NCI-H1105 treated with DMSO at 0.1 percent for 48 hours (cell line): ENCODE results near the gene SEMA4D.
"Not testable (repeated sequence)": the region's sequence is repeated elsewhere in the genome, so short reads cannot be mapped to it uniquely, and the experiment has no call there.

Source experiments
- DNase-seq: peaks from one replicate; lab custom pipeline; 2025; lab: John Stamatoyannopoulos, UW

The SEMA4D gene

DNA sequence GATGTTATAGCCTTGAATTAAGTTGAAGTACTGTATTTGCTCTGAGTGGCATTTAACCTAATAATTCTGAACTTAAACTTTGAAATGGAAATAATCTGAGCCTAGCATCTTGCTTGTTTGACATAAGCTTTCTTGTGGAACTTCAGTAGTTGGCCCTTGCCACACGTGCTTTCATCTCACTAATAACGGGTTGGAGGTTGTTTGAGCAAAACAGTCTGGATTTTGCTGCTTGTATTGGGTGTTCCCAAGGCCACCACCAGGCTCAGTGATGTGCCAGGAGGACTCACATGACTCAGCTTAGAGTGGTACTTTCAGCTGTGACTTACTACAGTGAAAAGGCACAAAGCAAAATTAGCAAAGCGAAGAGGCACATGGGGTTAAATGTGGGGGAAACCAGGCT lies 143.9 kb downstream of the SEMA4D start:
- DNase-seq: no peak

DNA sequence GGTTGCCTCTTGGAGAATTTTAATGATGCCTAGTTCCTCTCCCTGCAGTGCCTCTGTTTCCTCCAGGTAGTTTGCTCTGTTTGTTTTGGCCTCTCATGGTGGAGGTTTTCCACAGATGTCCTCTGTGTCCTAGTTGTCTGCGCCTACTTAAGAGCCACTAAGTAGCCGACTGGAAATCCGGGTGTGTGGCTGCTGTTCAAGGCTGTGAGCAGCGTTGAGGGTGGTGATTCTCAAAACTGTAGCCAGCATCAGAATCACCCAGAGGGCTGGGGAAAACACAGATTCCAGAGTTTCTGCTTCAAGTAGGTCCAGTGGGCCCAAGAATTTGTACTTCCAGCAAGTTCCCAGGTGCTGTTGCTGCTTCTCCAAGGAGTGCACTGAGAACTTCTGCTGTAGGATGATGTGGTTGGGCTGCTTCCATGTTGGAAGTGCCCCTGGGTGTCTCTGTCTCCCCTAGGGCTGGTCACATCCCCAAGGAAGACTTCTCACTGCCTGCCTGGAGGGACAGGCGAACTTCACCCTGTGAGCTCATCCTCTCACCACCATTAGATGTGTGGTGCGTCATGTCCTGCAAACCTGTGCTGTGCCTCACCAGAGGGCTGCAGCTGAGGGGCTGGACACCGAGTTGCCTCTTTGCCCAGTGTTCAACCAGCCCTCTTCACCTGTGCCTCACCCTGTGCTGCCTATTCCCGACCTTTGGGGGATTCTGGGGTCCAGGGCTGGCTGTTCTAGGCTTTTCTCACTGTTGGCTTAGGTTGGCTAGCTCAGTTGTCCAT lies 144.9 kb downstream of the SEMA4D start:
- DNase-seq: no peak

DNA sequence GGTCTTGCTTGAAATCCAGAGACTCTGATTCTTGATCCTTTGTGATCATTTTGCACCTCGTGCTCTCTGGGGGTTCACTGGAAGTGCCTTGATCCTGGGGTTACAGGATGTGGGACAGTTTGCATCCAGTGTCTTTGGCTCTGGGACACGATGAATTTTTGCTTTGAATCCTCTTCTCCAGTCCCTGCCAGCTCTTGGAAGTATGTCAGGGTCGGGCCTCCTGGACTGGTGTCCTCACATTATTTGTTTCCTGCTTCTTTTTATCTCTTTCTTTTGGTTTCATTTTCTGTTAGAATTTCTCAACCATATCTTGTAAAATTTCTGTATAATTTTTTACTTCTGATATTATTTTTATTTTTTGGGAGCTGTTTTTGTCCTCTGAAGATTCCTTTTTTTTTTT lies 145.5 kb downstream of the SEMA4D start:
- no peak for DNase-seq

DNA sequence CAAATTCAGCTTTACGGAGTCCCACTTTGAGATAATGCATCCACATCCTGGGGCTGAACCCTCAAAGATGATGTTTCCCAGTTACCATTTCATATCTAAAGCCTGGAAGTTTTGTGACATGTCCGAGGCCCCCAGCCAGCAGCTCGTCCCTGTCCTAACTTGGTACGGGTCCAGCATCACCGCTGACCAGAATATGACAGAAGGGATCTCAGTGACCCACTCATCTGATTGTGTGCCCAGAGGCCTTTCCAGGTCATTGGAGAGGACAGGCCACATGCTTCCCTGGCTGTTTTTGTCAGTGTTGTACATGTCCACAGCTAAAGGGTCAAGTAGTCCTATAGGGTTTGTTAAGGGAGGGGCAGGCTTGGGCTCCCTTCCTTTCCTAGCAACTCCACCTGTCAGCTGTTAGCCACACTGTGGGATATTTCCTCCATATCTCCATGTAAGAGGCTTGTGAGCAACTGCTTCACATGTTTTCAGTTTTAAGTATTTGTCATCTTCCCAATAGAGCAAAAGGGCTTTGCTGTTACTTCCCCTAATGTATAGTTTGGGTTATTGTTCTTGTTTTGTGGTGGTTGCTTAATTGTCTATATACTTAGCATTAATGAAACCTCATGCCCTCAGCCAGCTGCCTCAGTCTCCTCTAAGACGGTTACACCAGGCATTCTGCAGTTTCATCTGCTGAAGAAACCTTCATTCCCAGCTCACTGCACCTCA lies 146.2 kb downstream of the SEMA4D start:
- no peak for DNase-seq

DNA sequence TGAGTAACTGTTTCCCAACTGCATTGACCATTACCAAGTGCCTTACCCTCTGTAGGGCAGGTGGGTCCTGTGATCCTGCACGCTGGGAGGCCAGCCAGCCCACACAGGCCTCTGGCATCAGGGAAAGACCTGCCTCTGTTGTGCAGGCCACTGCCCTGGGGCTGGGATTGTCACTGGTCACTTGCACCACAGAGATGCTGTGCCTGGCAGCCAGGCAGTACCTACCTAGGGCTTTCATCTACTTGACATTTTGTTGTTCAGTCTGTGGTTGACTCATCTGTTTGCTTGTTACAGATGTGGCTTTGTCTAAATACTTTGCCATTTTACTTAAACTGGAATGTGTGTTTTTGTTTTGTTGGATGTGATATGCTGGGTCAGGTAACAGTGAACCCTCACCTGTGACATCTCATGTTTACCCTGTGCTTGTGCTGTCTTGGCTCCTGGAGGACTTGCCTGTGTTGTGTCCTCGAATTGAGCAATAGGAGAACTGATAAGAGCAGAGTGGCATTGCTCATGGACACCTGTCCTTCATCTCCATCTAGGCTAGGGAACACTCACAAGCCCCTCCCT lies 146.8 kb downstream of the SEMA4D start:
- DNase-seq: no peak

DNA sequence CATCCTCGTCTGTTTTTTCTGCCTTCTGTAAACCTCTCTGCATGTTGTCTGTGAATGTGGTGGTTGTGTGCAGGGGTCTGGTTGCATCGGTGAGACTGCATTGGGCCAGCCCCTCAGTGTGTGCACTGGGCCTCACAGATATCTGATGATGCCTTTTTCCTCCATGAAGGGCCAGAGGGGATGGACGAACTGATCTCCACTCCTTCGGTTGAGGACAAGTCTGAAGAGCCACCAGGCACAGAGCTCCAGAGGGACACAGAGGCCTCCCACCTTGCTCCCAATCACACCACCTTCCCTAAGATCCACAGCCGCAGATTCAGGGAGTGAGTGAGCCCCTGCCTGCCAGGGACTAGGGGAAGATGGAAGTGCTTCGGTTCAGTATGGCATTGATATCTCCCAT lies 148.3 kb downstream of the SEMA4D start:
- no peak for DNase-seq

DNA sequence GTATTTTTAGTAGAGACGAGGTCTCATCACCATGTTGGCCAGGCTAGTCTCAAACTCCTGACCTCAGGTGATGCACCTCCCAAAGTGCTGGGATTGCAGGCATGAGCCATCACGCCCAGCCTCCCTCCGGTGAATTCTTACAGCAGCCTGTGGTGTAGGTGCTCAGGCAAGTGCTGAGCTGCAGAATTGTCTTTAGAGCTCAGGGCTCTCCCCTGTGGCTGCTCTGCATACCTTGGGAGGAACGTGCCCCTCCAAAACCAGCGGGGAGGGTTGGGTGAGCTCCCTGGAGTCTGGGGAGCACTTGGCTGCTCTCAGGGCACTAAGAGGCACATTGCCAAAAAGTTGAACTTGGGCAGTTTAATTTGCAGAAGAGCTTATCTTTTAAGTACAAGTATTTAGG lies 150.3 kb downstream of the SEMA4D start:
- no peak for DNase-seq

DNA sequence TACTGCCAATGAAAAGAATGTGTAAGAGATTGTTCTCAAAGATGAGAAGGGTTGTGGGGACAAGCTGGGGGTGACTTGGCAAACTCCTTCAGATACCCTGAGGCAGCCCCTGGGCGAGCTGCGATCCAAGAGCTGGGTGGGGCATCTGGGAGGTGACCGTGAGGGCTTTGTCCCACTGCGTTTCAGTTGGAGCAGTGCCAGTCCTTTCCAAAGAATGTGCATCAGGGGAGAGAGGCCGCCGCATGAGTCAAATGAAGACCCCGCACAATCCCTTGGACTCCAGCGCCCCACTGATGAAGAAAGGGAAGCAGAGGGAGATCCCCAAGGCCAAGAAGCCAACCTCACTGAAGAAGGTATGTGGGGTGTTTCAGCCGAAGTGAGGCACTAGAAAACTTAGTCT lies 151.2 kb downstream of the SEMA4D start:
- DNase-seq: no peak

DNA sequence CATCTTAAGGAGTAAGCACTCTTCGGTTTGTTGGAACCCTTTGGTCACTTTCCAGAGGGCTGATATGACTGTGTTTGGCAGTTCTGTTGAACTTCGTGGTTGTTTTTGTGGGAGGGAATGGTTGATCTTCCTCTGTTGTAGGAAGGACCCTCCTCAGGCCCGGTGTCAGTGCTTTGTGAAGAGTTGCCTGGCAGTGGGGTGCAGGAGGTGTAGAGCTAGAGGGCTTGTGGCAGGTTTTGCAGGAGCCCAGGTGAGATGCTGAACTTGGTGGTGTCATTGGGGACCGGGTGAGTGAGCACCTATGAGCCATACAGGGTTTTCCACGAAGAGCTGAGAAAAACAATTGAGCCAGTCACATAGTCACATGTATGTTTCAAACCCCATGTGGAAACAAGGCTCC lies 152.4 kb downstream of the SEMA4D start:
- DNase-seq: no peak

DNA sequence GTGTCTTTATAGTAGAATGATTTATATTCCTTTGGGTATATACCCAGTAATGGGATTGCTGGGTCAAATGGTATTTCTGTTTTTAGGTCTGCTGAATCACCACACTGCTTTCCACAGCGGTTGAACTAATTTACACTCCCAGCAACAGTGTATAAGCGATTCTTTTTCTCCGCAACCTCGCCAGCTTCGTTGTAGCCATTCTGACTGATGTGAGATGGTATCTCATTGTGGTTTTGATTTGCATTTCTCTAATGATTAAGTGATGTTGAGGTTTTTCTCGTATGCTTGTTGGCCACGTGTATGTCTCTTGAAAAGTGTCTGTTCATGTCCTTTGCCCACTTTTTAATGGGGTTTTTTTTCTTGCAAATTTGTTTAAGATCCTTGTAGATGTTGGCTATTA lies 154.1 kb downstream of the SEMA4D start:
- DNase-seq: not testable (repeated sequence)

DNA sequence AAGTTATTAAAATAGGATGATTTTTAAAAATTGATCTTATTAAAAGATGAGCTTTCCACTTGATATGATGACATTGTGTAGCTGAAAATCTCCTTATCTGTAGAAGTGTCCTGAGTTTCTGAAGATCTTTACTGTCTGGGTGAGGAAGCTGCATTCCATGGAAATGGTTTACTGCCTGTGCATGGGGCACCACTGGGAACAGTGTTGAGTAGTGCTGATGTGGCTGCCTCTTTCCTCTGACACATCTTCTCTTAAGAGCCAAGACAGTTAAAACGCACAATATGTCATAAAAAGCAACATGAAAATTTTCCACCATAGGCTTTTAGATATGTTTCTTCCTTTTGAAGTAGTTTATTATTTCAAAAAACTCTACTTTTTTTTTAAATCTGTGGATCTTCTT lies 155.0 kb downstream of the SEMA4D start:
- DNase-seq: no peak

DNA sequence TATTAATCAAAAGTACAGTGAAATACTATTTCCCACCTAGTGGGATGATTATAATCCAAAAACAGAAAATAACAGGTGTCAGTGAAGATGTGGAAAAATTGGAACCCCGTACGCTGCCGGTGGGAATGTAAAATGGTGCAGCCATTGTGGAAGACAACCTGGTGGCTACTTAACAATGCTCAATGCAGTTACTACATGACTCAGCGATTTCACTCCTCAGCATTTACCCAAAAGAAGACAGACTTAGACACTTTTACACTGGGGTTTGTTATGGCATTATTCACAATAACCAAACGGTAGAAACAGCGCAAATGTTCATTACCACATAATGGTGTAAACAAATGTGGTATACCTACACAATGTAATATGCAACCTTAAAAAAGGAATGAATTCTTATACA lies 155.7 kb downstream of the SEMA4D start:
- DNase-seq: no peak

DNA sequence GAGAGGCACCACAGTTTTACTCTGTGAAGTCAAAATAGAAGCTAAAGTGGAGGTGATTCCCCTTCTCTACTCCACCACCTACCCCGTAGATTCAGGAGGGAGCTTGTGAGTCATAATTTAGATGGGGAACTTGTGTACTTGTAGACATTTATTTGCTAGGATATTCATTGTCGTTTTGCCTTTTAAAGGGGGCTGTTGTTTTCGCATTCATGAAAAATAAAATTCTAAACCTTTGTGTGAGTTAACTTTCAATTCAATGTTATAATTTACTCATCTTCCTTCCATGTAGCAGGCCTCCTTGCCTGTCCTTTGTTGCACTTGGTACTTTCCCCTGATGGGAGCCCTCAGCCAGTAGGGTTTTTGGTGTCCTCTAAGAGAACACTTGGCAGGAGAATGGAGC lies 157.6 kb downstream of the SEMA4D start:
- DNase-seq: no peak

DNA sequence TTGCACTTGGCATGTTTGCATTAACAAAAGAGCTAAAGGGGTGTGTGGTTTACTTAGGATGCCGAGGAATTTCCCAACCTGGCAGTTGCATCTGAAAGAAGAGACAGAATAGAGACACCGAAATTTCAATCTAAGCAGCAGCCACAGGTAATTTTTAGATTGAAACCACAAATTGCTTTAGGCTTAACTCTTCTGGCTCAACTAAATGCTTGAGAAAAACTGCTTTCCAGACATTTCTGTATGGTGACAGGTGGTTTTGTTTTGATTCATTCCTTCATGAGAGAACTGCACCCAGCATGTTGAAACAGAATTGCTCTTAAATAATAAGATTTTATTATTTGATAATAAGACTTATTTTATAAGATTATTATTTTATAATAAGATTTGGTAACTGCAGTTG lies 158.1 kb downstream of the SEMA4D start:
- DNase-seq: no peak

DNA sequence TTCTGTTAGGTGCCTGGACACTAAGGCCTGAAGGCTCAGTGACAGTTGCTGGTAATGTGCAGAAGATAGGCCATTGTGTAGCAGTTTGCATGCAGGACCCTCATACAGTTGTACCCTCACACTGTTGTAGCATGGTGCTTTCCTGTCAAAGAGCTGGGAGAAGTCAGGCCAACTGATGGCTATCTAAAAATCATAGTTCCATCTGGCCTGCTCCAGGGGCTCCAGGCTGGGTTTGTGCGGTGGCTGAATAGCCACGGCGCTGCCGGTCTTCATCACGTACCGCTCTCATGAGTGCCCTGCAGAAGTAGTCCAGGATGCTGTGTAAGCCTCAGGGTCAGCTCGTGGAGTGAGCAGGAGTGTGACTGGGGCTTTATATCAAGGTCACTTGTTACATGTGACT lies 167.4 kb downstream of the SEMA4D start:
- no peak for DNase-seq

DNA sequence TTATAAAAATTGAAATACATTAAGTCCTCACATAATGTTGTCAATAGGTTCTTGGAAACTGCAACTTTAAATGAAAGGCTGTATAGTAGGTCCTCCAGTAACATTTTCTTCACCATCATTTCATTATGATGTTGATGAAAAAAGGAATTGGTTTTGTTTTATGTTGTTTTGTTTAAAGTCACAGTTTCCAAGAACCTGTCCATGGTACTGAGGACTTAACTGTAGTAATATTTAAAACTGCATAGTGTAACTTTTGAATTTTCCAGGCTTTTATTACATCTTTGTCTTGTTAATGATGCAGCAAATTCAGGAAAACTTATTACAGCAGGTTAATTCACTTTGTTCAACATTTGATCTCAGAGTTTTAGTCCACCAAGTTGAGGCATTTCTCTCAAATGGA lies 168.0 kb downstream of the SEMA4D start:
- DNase-seq: no peak

DNA sequence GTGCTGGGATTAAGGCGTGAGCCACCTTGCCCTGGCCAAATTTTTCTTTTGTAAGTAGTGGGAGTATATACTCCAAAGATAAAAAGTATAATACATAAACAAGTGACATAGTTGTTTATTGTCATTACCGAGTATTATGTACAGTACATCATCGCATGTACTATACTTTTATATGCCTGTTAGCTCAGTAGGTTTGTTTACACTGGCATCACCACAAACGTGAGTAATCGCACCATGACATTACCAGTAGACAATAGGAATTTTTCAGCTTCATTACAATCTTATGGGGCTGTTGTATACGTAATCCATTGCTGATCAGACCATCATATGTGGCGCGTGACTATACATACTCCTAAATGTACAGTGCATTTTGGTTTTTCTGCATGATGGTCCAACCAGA lies 169.8 kb downstream of the SEMA4D start:
- DNase-seq: no peak

DNA sequence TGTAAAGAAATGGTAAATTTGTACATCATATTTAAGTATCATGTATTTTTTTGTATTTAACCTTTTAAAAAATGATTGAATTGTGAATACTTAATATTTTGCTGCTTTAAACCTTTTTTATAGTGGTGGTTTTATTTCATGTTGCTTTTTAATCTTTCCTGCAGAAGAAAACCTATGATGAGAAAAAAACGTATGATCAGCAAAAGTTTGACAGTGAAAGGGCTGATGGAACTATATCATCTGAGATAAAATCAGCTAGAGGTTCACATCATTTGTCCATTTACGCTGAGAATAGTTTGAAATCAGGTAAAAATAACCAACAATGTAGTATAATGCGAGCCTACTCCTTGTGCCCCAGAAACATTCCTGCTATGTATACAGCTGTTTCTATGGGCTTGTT lies 172.2 kb downstream of the SEMA4D start:
- no peak for DNase-seq

DNA sequence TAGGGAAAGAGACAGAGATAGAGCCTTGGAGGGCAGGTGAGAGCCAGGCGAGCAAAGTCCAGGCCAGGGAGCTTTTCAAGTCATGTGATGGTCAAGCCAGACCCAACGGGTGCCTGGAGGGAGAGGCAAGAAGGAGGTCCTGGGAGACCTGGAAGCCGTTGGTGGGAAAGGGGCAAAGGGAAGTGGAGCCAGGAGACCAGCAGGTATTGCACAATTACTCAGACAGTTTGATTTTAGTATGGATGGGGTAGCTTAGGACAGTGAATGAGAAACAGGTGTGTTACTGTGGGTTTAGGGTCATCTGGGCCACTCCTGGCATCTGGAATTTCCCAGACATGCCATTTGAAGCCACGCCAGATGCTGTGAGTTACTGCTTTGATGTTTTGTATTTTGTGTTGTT lies 174.5 kb downstream of the SEMA4D start:
- no peak for DNase-seq

DNA sequence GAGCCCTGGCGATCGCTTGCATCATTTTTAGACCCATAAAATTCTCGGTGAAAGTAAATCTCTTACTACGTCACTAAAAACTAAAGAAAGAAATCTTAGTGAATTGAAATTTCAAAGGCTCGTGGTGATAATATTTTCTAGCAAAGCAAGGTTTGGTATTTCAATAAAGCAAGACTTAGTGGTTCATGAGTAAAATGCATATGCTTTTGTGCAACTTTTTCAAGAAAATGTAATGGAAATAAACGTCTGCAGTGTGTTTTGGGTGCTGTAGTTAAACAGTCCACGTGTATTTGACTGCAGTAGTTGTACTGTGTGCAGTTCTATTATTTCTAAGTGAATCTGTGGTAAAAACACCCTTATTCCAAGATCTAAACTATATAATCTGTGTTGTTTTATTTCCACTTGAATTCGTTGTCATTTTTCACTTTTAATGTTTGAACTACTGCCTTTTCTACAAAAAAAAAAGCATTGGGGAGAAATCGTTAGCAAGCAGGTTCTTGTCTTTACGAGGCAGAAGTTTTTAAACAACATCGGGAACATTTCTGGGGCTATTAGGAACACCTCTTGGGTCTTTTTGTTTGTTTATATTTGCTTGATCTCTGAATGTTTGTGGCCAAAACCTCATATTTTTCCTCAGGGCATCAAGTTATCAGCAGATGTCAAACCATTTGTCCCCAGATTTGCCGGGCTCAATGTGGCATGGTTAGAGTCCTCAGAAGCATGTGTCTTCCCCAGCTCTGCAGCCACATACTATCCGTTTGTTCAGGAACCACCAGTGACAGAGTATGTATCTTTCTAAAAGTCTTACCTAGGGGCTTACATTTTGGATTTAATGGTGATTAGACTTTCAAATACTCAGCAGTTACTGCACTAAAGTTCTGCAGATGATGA lies 178.7 kb downstream of the SEMA4D start:
- DNase-seq: peak; percentile 23

DNA sequence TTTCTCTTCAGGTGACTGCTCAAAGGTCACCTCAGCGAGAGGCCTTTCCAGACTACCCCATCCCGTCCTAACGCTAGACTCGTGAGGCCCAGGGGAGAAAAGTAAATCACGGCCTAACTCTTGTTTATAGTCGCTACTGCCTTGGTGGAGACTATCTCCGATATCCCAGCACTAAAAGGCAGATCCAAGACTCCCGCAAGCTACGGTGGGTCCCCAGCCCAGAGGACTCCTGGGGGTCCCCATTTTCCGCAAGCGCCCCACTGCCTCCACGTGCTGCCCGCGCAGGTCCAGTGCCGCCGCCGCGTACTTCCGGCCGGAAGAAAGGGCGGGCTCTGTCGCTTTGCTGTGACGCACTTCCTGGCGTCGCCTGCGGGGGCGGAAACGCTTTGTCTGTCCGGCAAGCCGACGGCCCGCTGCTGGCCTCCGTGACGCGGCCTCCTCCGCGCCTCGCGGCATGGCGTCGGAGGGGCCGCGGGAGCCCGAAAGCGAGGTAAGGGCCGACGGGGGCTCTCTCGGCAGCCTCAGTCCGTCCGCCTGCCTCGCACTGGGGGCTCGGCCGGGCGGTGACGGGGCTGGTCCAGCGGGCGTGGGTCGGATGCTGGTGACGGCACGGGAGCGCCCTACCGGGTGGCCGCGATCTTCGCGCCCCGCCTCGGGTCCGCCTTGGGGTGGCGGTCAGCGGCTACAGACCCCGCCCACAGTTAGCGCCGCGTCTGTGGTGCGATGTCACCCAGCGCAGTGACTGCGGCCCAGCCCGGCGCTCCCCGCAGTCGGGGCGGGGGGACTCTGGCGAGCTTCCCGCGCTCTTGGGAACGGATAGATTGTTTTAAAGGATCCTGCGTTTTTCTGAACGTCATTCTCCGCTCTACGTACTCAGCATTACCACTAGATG lies 179.5 kb downstream of the SEMA4D start, which contains the start of gene SECISBP2:
SECISBP2 (plus strand) TSS at position 378 of the 892 bp plus-strand sequence; CDS start at position 455, 77 bp downstream.
- DNase-seq: peak; percentile 96
